HepG2 (cell line): Measurements from ENCODE around the gene SCRT2. TPM values are rescaled to one million over a fixed set of nuclear protein-coding genes. Genes with fewer than 3 reads are reported as not detected.

Source experiments
- CBX2 ChIP-seq, 2 experiments: fragments of 200-600 bp in 1 of 2; sonication (generic); formaldehyde crosslinking in 1 of 2; IDR thresholded peaks; 2 replicates each; pipeline versions ENCODE4 v1.7.0 to v1.8.1; 2018 to 2022; ENCODE audit warnings: low read depth in 2 of 2, low read length in 1 of 2, mild to moderate bottlenecking in 1 of 2, missing genetic modification reagents in 1 of 2
- ESRRA ChIP-seq: sonication (generic); formaldehyde crosslinking; IDR thresholded peaks from 2 replicates; pipeline ENCODE4 v1.5.1; 2020; ENCODE audit warnings: mild to moderate bottlenecking, low read depth, missing genetic modification reagents
- FOXA1 ChIP-seq, 2 experiments: fragments of 450-650 bp in 1 of 2; sonication (generic) in 1 of 2; formaldehyde crosslinking in 1 of 2; IDR thresholded peaks; 2 replicates each; pipeline versions ENCODE4 v1.4.0 to v1.6.1; 2016 to 2020; ENCODE audit warnings: missing genetic modification reagents in 1 of 2
- MYNN ChIP-seq: sonication (generic); formaldehyde crosslinking; IDR thresholded peaks from 2 replicates; pipeline ENCODE4 v1.4.0; 2020; ENCODE audit warnings: mild to moderate bottlenecking, low read depth, missing genetic modification reagents
- NR2F2 ChIP-seq: IDR thresholded peaks from 2 replicates; pipeline ENCODE4 v1.6.1; 2012; ENCODE audit warnings: low read depth, inconsistent platforms, borderline replicate concordance
- PHF21A ChIP-seq: sonication (generic); formaldehyde crosslinking; IDR thresholded peaks from 2 replicates; pipeline ENCODE4 v1.5.0; 2020; ENCODE audit warnings: mild to moderate bottlenecking, missing genetic modification reagents
- SKI ChIP-seq: fragments of 450-650 bp; IDR thresholded peaks from one replicate; pipeline ENCODE4 v1.6.1; 2018; ENCODE audit warnings: mild to moderate bottlenecking; ENCODE audit not compliant: partially characterized antibody
- TBL1XR1 ChIP-seq: fragments of 150-350 bp; IDR thresholded peaks from 2 replicates; pipeline ENCODE4 v1.6.1; 2014; ENCODE audit warnings: borderline replicate concordance, low read length; ENCODE audit not compliant: partially characterized antibody
- ZBTB10 ChIP-seq: sonication (generic); formaldehyde crosslinking; IDR thresholded peaks from 2 replicates; pipeline ENCODE4 v1.4.0; 2020; ENCODE audit warnings: missing genetic modification reagents, borderline replicate concordance
- ZBTB14 ChIP-seq: sonication (generic); formaldehyde crosslinking; IDR thresholded peaks from 2 replicates; pipeline ENCODE4 v1.4.0; 2020; ENCODE audit warnings: missing genetic modification reagents
- ZFX ChIP-seq: sonication (generic); formaldehyde crosslinking; IDR thresholded peaks from 2 replicates; pipeline ENCODE4 v1.4.0; 2020; ENCODE audit warnings: mild to moderate bottlenecking, low read depth, missing genetic modification reagents, moderate library complexity
- ZMAT3 ChIP-seq: sonication (generic); formaldehyde crosslinking; conservative IDR thresholded peaks from 2 replicates; pipeline ENCODE4 v1.7.0; 2021; ENCODE audit warnings: missing genetic modification reagents
- ZMAT5 ChIP-seq: sonication (generic); formaldehyde crosslinking; IDR thresholded peaks from 2 replicates; pipeline ENCODE4 v1.5.0; 2020; ENCODE audit warnings: mild to moderate bottlenecking, low read depth, missing genetic modification reagents, borderline replicate concordance
- ZNF350 ChIP-seq: sonication (generic); formaldehyde crosslinking; IDR thresholded peaks from 2 replicates; pipeline ENCODE4 v1.4.0; 2020; ENCODE audit warnings: mild to moderate bottlenecking, low read depth, missing genetic modification reagents, borderline replicate concordance
- ZNF354B ChIP-seq: sonication (generic); formaldehyde crosslinking; IDR thresholded peaks from 2 replicates; pipeline ENCODE4 v1.8.0; 2022; ENCODE audit warnings: mild to moderate bottlenecking, missing genetic modification reagents
- ZNF441 ChIP-seq: sonication (generic); formaldehyde crosslinking; IDR thresholded peaks from 2 replicates; pipeline ENCODE4 v1.7.0; 2021; ENCODE audit warnings: missing genetic modification reagents, borderline replicate concordance
- ZNF468 ChIP-seq: sonication (generic); formaldehyde crosslinking; IDR thresholded peaks from 2 replicates; pipeline ENCODE4 v1.8.0; 2022; ENCODE audit warnings: mild to moderate bottlenecking, moderate library complexity, missing genetic modification reagents
- ZNF512 ChIP-seq: sonication (generic); formaldehyde crosslinking; IDR thresholded peaks from 2 replicates; pipeline ENCODE4 v1.4.0; 2020; ENCODE audit warnings: mild to moderate bottlenecking, missing genetic modification reagents
- ZNF567 ChIP-seq: sonication (generic); formaldehyde crosslinking; IDR thresholded peaks from 2 replicates; pipeline ENCODE4 v1.8.1; 2023; ENCODE audit warnings: mild to moderate bottlenecking, missing genetic modification reagents, borderline replicate concordance
- ZNF639 ChIP-seq: conservative IDR thresholded peaks from 2 replicates; pipeline ENCODE4 v1.6.1; 2018; ENCODE audit warnings: missing genetic modification reagents
- polyA plus RNA-seq, 8 experiments: library from polyadenylated mRNA; depleted of rRNA in 3 of 8; stranded (reverse) in 7 of 8; unstranded in 1 of 8; fragments of >200 nt; fragmentation: Illumina TruSeq in 4 of 8; extraction: Trizol in 4 of 8; gene quantifications; 2 replicates each; pipeline versions ENCODE4 v1.2.1 to v1.2.3, GENCODE V29; 2011 to 2016; ENCODE audit warnings: low read depth in 4 of 8, missing spikeins in 1 of 8, mixed read lengths in 1 of 8; ENCODE audit not compliant: insufficient read depth in 1 of 8
- total RNA-seq, 5 experiments: library from RNA; depleted of rRNA; stranded (reverse); fragments of >200 nt; fragmentation: Illumina TruSeq; extraction: Trizol; gene quantifications; 2 replicates each; pipeline ENCODE4 v1.2.3, GENCODE V29; 2016; ENCODE audit warnings: low read depth in 1 of 5

SCRT2 gene
- total and polyA plus RNA-seq, 2 of the 13 experiments (the other 11 are each of a cell fraction or from before 2014, with no cell fraction given), result not detected

- TF ChIP-seq ESRRA (CRISPR knock-in tag) (0 out of 2 replicates have a peak, but pooled peaks have one; percentile 11), PHF21A (CRISPR knock-in tag) (peak; percentile 41; the same call in 1 of the 2 replicates), ZNF468 (CRISPR knock-in tag) (no peak), TBL1XR1 (no peak), CBX2 (IDR thresholded peaks at IDR 0.05; ENCODE audit: low read depth, low read length) (no peak), CBX2 (CRISPR knock-in tag; IDR thresholded peaks at IDR 0.05; ENCODE audit: low read depth) (0 out of 2 replicates have a peak, but pooled peaks have one; percentile 62), FOXA1 (IDR thresholded peaks at IDR 0.05) (no peak), FOXA1 (CRISPR knock-in tag; IDR thresholded peaks at IDR 0.05) (peak; percentile 10; the same call in 1 of the 2 replicates), ZNF567 (CRISPR knock-in tag) (no peak), ZNF441 (CRISPR knock-in tag) (peak; percentile 75; the same call in 1 of the 2 replicates), ZMAT5 (CRISPR knock-in tag) (no peak), ZBTB10 (no peak), ZBTB14 (CRISPR knock-in tag) (no peak), MYNN (CRISPR knock-in tag) (no peak), ZNF350 (CRISPR knock-in tag) (peak; percentile 59; the same call in 1 of the 2 replicates), ZNF639 (CRISPR knock-in tag) (no peak), SKI (no peak), ZMAT3 (CRISPR knock-in tag) (0 out of 2 replicates have a peak, but pooled peaks have one; percentile 85), ZNF512 (no peak), ZFX (CRISPR knock-in tag) (no peak), ZNF354B (no peak), NR2F2 (0 out of 2 replicates have a peak, but pooled peaks have one; percentile 35)
These were observed 23.6 kb downstream of the SCRT2 start (continued) for GRCh38 chr20:651713-652614.
